ENCODE measurements around the gene MDP1. TPM values are rescaled to one million over a fixed set of nuclear protein-coding genes. Genes with fewer than 3 reads are reported as not detected.

The MDP1 gene
- total and polyA plus RNA-seq, 10 of the 15 experiments (the other 5 are each of a cell fraction or from before 2014, with no cell fraction given) = 10.4 to 45.8 (median 23.5) TPM

DNA sequence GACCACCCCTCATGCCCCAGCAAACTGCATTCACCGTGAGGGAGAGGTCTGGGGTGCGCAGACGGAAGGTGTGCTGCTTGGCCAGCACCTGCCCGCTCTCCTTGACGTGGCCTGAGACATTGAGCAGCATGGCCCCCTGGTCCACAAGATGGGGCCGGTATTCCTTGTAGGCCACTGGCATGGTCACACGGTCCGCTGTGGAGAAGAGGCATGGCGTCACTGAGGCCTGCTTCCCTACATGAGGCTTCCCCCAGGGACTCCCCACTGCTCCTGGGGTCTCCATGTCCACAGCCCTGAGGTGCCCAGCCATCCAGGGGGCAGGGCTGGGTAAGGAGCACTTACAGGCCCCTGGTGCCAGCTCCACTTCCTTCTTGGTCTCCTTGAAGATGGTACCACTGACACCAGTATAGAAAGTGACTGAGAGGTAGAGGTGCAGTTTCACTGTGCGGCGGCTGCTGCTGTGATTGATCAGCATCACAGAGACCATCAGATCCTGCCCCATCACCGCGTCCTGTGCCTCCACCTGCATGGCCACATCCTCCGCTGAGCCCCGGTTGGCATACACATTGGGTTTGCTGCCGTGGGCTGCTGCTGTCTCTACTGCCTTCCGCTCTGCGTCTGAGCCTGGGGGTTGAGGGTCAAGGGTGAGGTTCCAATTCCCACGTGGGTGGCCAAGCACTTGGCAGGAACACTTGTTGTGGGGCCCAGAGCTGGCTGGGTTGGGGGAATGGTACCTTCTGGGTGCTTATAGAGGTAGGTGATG, 38.9 kb upstream of the MDP1 start:
- DNase-seq (ENCODE audit: low read depth, low spot score) (no peak), FAIRE-seq (no peak), ATAC-seq (no peak)
- ChIA-PET CTCF (no interaction called here), SMC1A (ENCODE audit: uncharacterized antibody, unreplicated experiment) (no interaction called here), RAD21 (ENCODE audit: unreplicated experiment) (no interaction called here), POLR2A (no interaction called here)
- no TSS peak for BruUV-seq (replicated peaks)
- intact Hi-C loops (cut with micrococcal nuclease; ENCODE audit: unreplicated experiment) (no loop called here), in situ Hi-C loops (cut with MboI) (no loop called here)
- no peak overlapping the region for H3K4me3 ChIP-seq
- TF ChIP-seq, protein P1, sequence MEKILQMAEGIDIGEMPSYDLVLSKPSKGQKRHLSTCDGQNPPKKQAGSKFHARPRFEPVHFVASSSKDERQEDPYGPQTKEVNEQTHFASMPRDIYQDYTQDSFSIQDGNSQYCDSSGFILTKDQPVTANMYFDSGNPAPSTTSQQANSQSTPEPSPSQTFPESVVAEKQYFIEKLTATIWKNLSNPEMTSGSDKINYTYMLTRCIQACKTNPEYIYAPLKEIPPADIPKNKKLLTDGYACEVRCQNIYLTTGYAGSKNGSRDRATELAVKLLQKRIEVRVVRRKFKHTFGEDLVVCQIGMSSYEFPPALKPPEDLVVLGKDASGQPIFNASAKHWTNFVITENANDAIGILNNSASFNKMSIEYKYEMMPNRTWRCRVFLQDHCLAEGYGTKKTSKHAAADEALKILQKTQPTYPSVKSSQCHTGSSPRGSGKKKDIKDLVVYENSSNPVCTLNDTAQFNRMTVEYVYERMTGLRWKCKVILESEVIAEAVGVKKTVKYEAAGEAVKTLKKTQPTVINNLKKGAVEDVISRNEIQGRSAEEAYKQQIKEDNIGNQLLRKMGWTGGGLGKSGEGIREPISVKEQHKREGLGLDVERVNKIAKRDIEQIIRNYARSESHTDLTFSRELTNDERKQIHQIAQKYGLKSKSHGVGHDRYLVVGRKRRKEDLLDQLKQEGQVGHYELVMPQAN (conservative IDR thresholded peaks at IDR 0.05) = no peak
- TF ChIP-seq NFIC (IDR thresholded peaks at IDR 0.05; ENCODE audit: low read depth, low read length) = no peak
- no peak for TF ChIP-seq SREBF2 (IDR thresholded peaks at IDR 0.05; ENCODE audit: low read length)
- no peak for TF ChIP-seq POLR2AphosphoS2 (IDR thresholded peaks at IDR 0.05; ENCODE audit: low read depth, low read length)
- TF ChIP-seq MEF2A (IDR thresholded peaks at IDR 0.05; ENCODE audit: insufficient read depth, low read depth, low read length) = no peak
- no peak for TF ChIP-seq HDAC6 (IDR thresholded peaks at IDR 0.05; ENCODE audit: unreplicated experiment)
- no peak for TF ChIP-seq STAT1 (conservative IDR thresholded peaks at IDR 0.05)
- no peak for TF ChIP-seq NR2C1 (IDR thresholded peaks at IDR 0.05)
- no peak for TF ChIP-seq GATAD2B (conservative IDR thresholded peaks at IDR 0.05; ENCODE audit: low read depth)
- TF ChIP-seq, protein P2, sequence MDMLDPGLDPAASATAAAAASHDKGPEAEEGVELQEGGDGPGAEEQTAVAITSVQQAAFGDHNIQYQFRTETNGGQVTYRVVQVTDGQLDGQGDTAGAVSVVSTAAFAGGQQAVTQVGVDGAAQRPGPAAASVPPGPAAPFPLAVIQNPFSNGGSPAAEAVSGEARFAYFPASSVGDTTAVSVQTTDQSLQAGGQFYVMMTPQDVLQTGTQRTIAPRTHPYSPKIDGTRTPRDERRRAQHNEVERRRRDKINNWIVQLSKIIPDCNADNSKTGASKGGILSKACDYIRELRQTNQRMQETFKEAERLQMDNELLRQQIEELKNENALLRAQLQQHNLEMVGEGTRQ (IDR thresholded peaks at IDR 0.05; ENCODE audit: borderline replicate concordance, low read depth, low read length) = no peak
- no peak for TF ChIP-seq CBX5 (IDR thresholded peaks at IDR 0.05; ENCODE audit: low read depth)
- no peak for TF ChIP-seq SMAD5 (IDR thresholded peaks at IDR 0.05; ENCODE audit: low read depth)
- TF ChIP-seq BMI1 (IDR thresholded peaks at IDR 0.05; ENCODE audit: borderline replicate concordance) = no peak
- no peaks in the 10 kb centered on the region for H3K27me3 ChIP-seq (replicated peaks in 1 of 2; ENCODE audit: control insufficient read depth in 2 of 2, insufficient read depth in 2 of 2, low read length in 1 of 2)
- H3K4me1 ChIP-seq (ENCODE audit: control insufficient read depth, insufficient read depth, low read length) = peaks cover 13% of the 10 kb centered on the region
- H3K4me2 ChIP-seq (ENCODE audit: control insufficient read depth, insufficient read depth) = no peak overlapping the region
- no peaks in the 10 kb centered on the region for H4K20me1 ChIP-seq (ENCODE audit: control insufficient read depth, insufficient read depth)
- no peaks in the 10 kb centered on the region for H3K9me3 ChIP-seq (replicated peaks; ENCODE audit: control insufficient read depth, insufficient read depth, low read length)
- 91% methylated on average over 19 of the region's 19 CpGs for WGBS (ENCODE audit: insufficient coverage, insufficient replicate concordance, low lambda C conversion rate, missing lambda C conversion rate)
- no peak overlapping the region for H2AFZ ChIP-seq (ENCODE audit: control insufficient read depth, low read depth, low read length)
- peaks cover 0 to 3% of the 10 kb centered on the region in 2 experiments; a peak in 1 of 4 replicates for H3K36me3 ChIP-seq (ENCODE audit: control insufficient read depth in 2 of 2, insufficient read depth in 2 of 2, low read length in 1 of 2)
- no peaks in the 10 kb centered on the region for H3K79me2 ChIP-seq (ENCODE audit: control insufficient read depth, insufficient read depth, low read length)
- no peak overlapping the region for H3K27ac ChIP-seq (ENCODE audit: control insufficient read depth, insufficient read depth)
- no peak overlapping the region for H3K9ac ChIP-seq (ENCODE audit: control insufficient read depth, insufficient read depth, low read length)

Measured in GM12878 (cell line).